Upper lobe of left lung (tissue), 4 donors: ENCODE data around the gene ALDOB.

Experiments
- CTCF ChIP-seq, 6 experiments: fragments of 450-650 bp in 4 of 6; fragments of 200-600 bp in 2 of 6; sonication (generic) in 2 of 6; IDR thresholded peaks; one replicate each; pipeline ENCODE4 v1.5.1; 2016 to 2019; ENCODE audit warnings: antibody characterized with exemption in 6 of 6
- EP300 ChIP-seq, 4 donors: sonication (generic); formaldehyde crosslinking; IDR thresholded peaks; one replicate each; pipeline ENCODE4 v1.5.1; 2017; ENCODE audit warnings: antibody characterized with exemption in 4 of 4, control low read depth in 2 of 4
- POLR2A ChIP-seq, 4 donors: fragments of 450-650 bp; IDR thresholded peaks; one replicate each; pipeline ENCODE4 v1.5.1; 2016 to 2017; ENCODE audit warnings: antibody characterized with exemption in 4 of 4, mild to moderate bottlenecking in 2 of 4
- POLR2AphosphoS5 ChIP-seq, 2 donors: sonication (generic); formaldehyde crosslinking; IDR thresholded peaks; one replicate each; pipeline ENCODE4 v1.5.1; 2017; ENCODE audit warnings: antibody characterized with exemption in 2 of 2

GRCh38 chr9:101469026-101469425, 33.5 kb upstream of the ALDOB start:
- no peak for TF ChIP-seq CTCF (IDR thresholded peaks at IDR 0.05)
- TF ChIP-seq POLR2A (IDR thresholded peaks at IDR 0.05) = no peak
- TF ChIP-seq POLR2AphosphoS5 (IDR thresholded peaks at IDR 0.05) = no peak
- no peak for TF ChIP-seq EP300 (IDR thresholded peaks at IDR 0.05)
